Measurements from ENCODE around the gene HIBCH. TPM values are rescaled to one million over a fixed set of nuclear protein-coding genes. Genes with fewer than 3 reads are reported as not detected.
A peak's percentile ranks its signal among the peaks of the same experiment; 100 is the strongest.
"Not testable (repeated sequence)": the region's sequence is repeated elsewhere in the genome, so short reads cannot be mapped to it uniquely, and the experiment has no call there.

The HIBCH gene
- total RNA-seq, 8 experiments from 2014 or later, result 12.4 to 70.6 (median 23.7) TPM

DNA sequence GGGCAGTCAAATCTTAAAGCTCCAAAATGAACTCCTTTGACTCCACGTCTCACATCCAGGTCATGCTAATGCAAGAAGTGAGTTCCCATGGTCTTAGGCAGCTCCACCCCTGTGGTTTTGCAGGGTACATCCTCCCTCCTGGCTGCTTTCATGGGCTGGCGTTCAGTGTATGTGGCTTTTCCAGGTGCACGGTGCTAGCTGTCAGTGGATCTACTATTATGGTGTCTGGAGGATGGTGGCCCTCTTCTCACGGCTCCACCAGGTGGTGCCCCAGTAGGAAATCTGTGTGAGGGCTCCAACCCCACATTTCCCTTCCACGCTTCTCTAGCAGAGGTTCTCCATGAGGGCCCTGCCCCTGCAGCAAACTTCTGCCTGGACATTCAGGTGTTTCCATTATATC is 151.9 kb downstream of the HIBCH start:
- in situ Hi-C loops (cut with MboI; ENCODE audit: low pct_unique_long_range_greater_than_20kb in 2 of 9, low sequenced_read_pairs in 9 of 9, unreplicated experiment in 9 of 9), result no loop called here
- H3K4me1 ChIP-seq (replicated peaks in 1 of 2), result no peaks in the 10 kb centered on the region
- no peak for ATAC-seq (replicated peaks in 6 of 8)
- H3K4me3 ChIP-seq, result no peak overlapping the region
- 80 to 100% (median 100%) methylated on average over 1 to 4 of the region's 5 CpGs; no CpG with 5 or more reads in 6 of the 10 experiments for WGBS, 10 experiments
- H3K27ac ChIP-seq, result no peak overlapping the region

DNA sequence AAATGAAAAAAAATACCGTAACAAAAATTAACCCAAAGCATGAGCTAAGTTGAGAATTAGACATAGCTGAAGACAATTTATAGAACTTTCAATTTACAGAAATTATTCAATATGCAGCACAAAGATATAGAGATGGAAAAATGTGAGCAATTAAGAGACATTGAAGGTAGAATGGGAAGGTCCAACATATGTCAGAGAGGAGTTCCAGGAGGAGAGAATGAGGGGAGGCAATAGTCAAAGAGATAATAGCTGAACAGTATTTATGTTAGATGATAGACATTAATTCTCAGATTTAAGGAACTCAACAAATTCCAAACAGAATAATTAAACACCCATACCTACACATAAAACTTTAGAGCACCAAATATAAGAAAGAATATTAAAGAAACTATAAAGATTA is 154.1 kb downstream of the HIBCH start:
- WGBS, 10 experiments, result 73 to 100% (median 94%) methylated on average over 1 of the region's 1 CpG; no CpG with 5 or more reads in 1 of the 10 experiments
- in situ Hi-C loops (cut with MboI; ENCODE audit: low pct_unique_long_range_greater_than_20kb in 2 of 9, low sequenced_read_pairs in 9 of 9, unreplicated experiment in 9 of 9), result no loop called here

DNA sequence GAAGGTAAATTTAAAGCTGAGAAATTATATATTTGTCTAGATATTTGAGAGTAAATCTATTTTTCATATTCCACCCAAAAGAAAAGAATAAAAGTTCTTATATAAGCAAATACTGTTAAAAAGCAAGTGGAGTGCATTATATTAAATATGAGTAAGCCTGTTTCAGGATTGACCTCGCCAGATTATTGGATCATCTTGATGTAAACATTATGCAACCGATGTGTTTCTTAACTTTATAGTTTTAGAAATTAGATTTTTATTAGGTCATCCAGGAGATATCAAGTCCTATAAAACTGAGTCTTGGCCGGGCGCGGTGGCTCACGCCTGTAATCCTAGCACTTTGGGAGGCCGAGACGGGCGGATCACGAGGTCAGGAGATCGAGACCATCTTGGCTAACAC is 156.8 kb downstream of the HIBCH start:
- WGBS, 10 experiments, result 60 to 100% (median 99%) methylated on average over 1 to 5 of the region's 11 CpGs; no CpG with 5 or more reads in 2 of the 10 experiments
- Histone ChIP-seq H3K4me1 (replicated peaks in 1 of 2) (peaks cover 3 to 7% of the 10 kb centered on the region in 2 donors), H3K27ac (no peak overlapping the region), H3K4me3 (no peak overlapping the region)
- in situ Hi-C loops (cut with MboI; ENCODE audit: low pct_unique_long_range_greater_than_20kb in 2 of 9, low sequenced_read_pairs in 9 of 9, unreplicated experiment in 9 of 9), result no loop called here
- ATAC-seq (replicated peaks in 6 of 8), result no peak

More for the DNA sequence above, 154.1 kb downstream of the HIBCH start:
- ATAC-seq (replicated peaks in 6 of 8), result no peak
- H3K4me1 ChIP-seq (replicated peaks in 1 of 2), result peaks cover 0 to 4% of the 10 kb centered on the region in 2 donors
- H3K27ac ChIP-seq, result no peak overlapping the region
- H3K4me3 ChIP-seq, result no peak overlapping the region

DNA sequence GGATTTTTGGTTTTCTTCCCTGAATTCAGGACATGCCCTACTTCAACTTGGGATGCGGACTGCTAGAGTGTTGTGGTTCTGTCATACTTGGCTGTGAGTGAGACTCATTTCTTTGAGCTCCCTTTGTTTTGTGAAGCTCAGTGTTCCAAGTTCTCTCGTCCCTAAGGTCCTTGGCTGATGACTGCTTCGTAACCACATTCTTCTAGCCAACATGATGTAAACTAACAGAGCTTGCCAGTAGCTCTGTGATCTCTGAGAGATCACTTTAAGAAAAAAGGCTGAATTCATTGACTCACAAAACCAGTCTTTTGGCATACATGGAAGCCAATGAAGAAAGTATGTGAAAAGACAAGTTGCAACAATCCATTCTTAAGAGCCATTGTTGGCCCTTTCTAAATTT is 160.2 kb downstream of the HIBCH start:
- no peak overlapping the region for H3K27ac ChIP-seq
- no peak overlapping the region for H3K4me3 ChIP-seq
- ATAC-seq (replicated peaks in 6 of 8), result no peak
- WGBS, 10 experiments, result 25 to 93% (median 82%) methylated on average over 2 to 3 of the region's 3 CpGs; no CpG with 5 or more reads in 1 of the 10 experiments
- H3K4me1 ChIP-seq (replicated peaks in 1 of 2), result peaks cover 3 to 16% of the 10 kb centered on the region in 2 donors
- in situ Hi-C loops (cut with MboI; ENCODE audit: low pct_unique_long_range_greater_than_20kb in 2 of 9, low sequenced_read_pairs in 9 of 9, unreplicated experiment in 9 of 9), result no loop called here

DNA sequence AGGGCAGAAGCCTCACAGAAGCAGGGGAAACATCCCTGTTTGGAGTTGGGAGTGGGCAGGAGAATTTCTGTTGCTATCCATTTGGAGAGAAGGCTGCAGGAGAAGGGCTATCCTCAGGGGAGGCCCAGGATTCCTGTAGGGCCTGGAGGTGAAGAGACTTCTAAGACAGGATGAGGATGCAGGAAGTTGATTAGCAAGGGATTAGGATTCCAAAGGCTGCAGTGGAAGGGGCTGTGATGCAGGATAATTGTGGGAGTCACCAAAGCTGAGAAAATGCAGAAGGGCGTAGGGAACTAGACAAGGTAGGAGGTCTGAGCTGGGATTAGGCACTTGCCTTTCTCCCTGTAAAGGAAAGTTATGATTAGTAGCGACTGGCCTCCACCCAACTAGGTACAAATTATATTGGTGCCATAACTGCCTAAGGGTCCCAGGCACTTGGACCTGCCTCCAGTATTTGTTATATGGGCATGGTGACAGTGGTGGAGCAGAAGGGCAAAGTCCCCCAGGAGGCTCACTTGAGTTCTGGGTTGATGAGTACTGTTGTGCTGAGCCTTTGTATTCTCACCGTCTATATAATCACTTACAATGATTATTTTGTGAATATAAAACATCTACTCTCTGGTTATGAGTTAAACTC is 160.7 kb downstream of the HIBCH start:
- Histone ChIP-seq H3K27ac (no peak overlapping the region), H3K4me1 (replicated peaks in 1 of 2) (peaks cover 3 to 16% of the 10 kb centered on the region in 2 donors), H3K4me3 (no peak overlapping the region)
- no peak for ATAC-seq (replicated peaks in 6 of 8)
- in situ Hi-C loops (cut with MboI; ENCODE audit: low pct_unique_long_range_greater_than_20kb in 2 of 9, low sequenced_read_pairs in 9 of 9, unreplicated experiment in 9 of 9), result no loop called here
- WGBS, 10 experiments, result 50 to 100% (median 92%) methylated on average over 1 to 3 of the region's 3 CpGs; no CpG with 5 or more reads in 1 of the 10 experiments

GRCh38 chr2:190157613-190158528 is 161.8 kb downstream of the HIBCH start:
- H3K27ac ChIP-seq; H3K4me3 ChIP-seq; ATAC-seq (replicated peaks in 6 of 8); in situ Hi-C loops (cut with MboI; ENCODE audit: low pct_unique_long_range_greater_than_20kb in 2 of 9, low sequenced_read_pairs in 9 of 9, unreplicated experiment in 9 of 9): not testable (repeated sequence)
- peaks cover 3 to 16% of the 10 kb centered on the region in 2 donors for H3K4me1 ChIP-seq (replicated peaks in 1 of 2)
- 41 to 100% (median 90%) methylated on average over 1 to 7 of the region's 10 CpGs; no CpG with 5 or more reads in 1 of the 10 experiments for WGBS, 10 experiments

DNA sequence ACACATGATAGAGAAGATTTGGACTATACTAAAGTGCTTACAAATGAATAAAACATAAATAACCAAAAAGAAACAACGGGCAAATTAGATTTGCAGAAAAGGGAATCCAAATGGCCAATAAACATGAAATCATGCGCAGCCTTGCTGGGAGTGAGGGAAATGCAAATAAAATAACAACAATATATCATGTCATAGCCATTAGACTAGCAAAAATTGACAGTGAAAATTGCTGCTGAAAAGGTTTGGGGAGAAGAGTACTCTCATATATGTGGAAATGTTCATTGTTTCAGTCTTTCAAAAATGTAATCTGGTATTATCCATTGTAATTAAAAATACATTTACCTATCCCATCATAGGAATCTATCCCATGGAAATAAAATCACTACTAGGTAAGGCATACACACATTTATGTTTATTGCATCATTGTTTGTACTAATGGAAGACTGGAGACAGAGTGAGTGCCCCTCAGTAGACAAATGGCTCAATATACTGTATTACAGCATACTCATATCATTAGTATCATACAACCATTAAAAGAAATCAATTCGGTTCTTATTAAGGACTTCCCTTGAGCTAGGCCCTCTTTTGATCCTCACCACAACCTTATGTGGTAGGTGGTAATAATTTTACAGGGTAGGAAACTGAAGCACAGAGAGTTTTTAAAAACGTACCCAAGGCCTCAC is 163.0 kb downstream of the HIBCH start:
- Histone ChIP-seq H3K27ac (no peak overlapping the region), H3K4me3 (no peak overlapping the region), H3K4me1 (replicated peaks in 1 of 2) (peaks cover 3 to 15% of the 10 kb centered on the region in 2 donors)
- 35 to 84% (median 74%) methylated on average over 1 to 4 of the region's 4 CpGs for WGBS, 10 experiments
- peak in 5 of 8 experiments; percentile 43 to 98 (median 77) for ATAC-seq (replicated peaks in 6 of 8)
- in situ Hi-C loops (cut with MboI; ENCODE audit: low pct_unique_long_range_greater_than_20kb in 2 of 9, low sequenced_read_pairs in 9 of 9, unreplicated experiment in 9 of 9), result no loop called here

Other genes starting within 250 kb of the HIBCH start
- 10 to 100 TPM in 4 of 8 experiments, 1 to 10 TPM in 4; 4.3 to 29.2 (median 8.4) TPM for gene INPP1, start 23.8 kb upstream of the HIBCH start, total RNA-seq
- 10 to 100 TPM in 5 of 8 experiments, 1 to 10 TPM in 3; 3.9 to 21.7 (median 12.4) TPM for gene MFSD6, start 88.5 kb upstream of the HIBCH start, total RNA-seq
- 1 to 10 TPM; 1.3 to 7.8 (median 2.1) TPM for gene NEMP2, start 214.9 kb upstream of the HIBCH start, total RNA-seq